Common myeloid progenitor, CD34-positive (primary cell): ENCODE results near the gene ARHGAP22.

Experiments used
- CTCF ChIA-PET: fragments of 350-600 bp; sonication (Branson Sonifier 250); formaldehyde crosslinking; loops from one replicate; lab custom pipeline; 2021; ENCODE audit warnings: antibody characterized with exemption; lab: Charles Lee
- POLR2A ChIA-PET: fragments of 350-600 bp; sonication (Branson Sonifier 250); formaldehyde crosslinking; loops from one replicate; lab custom pipeline; 2021; ENCODE audit warnings: antibody characterized with exemption; lab: Charles Lee
- DNase-seq, 3 donors: peaks; one replicate each; pipeline versions ENCODE4 v3.0.0 to v3.0.0-alpha.2; 2013
- H3K27ac ChIP-seq, 2 experiments: 1 replicate in 1 of 2; 2 replicates in 1 of 2; pipeline ENCODE4 v1.7.0; 2013; ENCODE audit warnings: inconsistent platforms in 2 of 2, low read length in 2 of 2, mild to moderate bottlenecking in 2 of 2, low read depth in 1 of 2, moderate library complexity in 1 of 2; ENCODE audit not compliant: severe bottlenecking in 2 of 2, insufficient read depth in 1 of 2, poor library complexity in 1 of 2
- H3K27me3 ChIP-seq, 5 experiments: replicated peaks in 2 of 5; 1 replicate in 3 of 5; 2 replicates in 2 of 5; pipeline versions ENCODE4 v1.6.1 to v1.7.0; 2013; ENCODE audit warnings: low read length in 4 of 5, mild to moderate bottlenecking in 2 of 5, moderate library complexity in 2 of 5, inconsistent platforms in 1 of 5; ENCODE audit not compliant: insufficient read depth in 5 of 5, control insufficient read depth in 4 of 5
- H3K36me3 ChIP-seq, 4 experiments: 1 replicate in 2 of 4; 2 replicates in 2 of 4; pipeline versions ENCODE4 v1.6.1 to v1.7.0; 2013; ENCODE audit warnings: low read length in 3 of 4, control low read depth in 1 of 4, mild to moderate bottlenecking in 1 of 4; ENCODE audit not compliant: control insufficient read depth in 4 of 4, insufficient read depth in 4 of 4
- H3K4me1 ChIP-seq, 4 experiments: 1 replicate in 3 of 4; 2 replicates in 1 of 4; pipeline versions ENCODE4 v1.6.1 to v1.7.1; 2013; ENCODE audit warnings: low read length in 3 of 4, mild to moderate bottlenecking in 3 of 4, control low read depth in 1 of 4, inconsistent platforms in 1 of 4, moderate library complexity in 1 of 4; ENCODE audit not compliant: control insufficient read depth in 4 of 4, insufficient read depth in 4 of 4; ENCODE audit errors: control extremely low read depth in 1 of 4
- H3K4me3 ChIP-seq, 7 experiments: 1 replicate in 4 of 7; 2 replicates in 3 of 7; pipeline versions ENCODE4 v1.5.1 to v1.7.0; 2013; ENCODE audit warnings: mild to moderate bottlenecking in 7 of 7, low read length in 6 of 7, moderate library complexity in 6 of 7, inconsistent platforms in 2 of 7, low read depth in 2 of 7, control low read depth in 1 of 7; ENCODE audit not compliant: insufficient read depth in 4 of 7, control insufficient read depth in 1 of 7; ENCODE audit errors: extremely low read depth in 1 of 7
- H3K9me3 ChIP-seq, 5 experiments: 1 replicate in 4 of 5; 2 replicates in 1 of 5; pipeline versions ENCODE4 v1.6.1 to v1.7.1; 2013; ENCODE audit warnings: low read length in 4 of 5, mild to moderate bottlenecking in 2 of 5, inconsistent platforms in 1 of 5, low read depth in 1 of 5, moderate library complexity in 1 of 5; ENCODE audit not compliant: control insufficient read depth in 4 of 5, insufficient read depth in 2 of 5; ENCODE audit errors: control extremely low read depth in 1 of 5
- WGBS: methylation state at CpG from one replicate; pipeline ENCODE4 v1.1.5; 2013; ENCODE audit not compliant: insufficient coverage; 5-methylcytosine and 5-hydroxymethylcytosine counted together

ARHGAP22 gene

GRCh38 chr10:48460182-48460581 lies 144.7 kb downstream of the ARHGAP22 start:
- Histone ChIP-seq H3K4me1 (peaks cover 0 to 98% (median 83%) of the 10 kb centered on the region in 4 experiments), H3K9me3 (peaks cover 0 to 4% (median 0%) of the 10 kb centered on the region in 5 experiments), H3K27ac (no peak overlapping the region), H3K4me3 (no peak overlapping the region), H3K36me3 (peaks cover 0 to 45% (median 18%) of the 10 kb centered on the region in 4 experiments), H3K27me3 (no peaks in the 10 kb centered on the region)
- peak in 1 of 3 donors; percentile 25 for DNase-seq
- ChIA-PET CTCF (interaction anchor here (1.1 to 12.0 kb wide), 8 partner anchors 9 to 96 kb away, joined by 3 to 158 read pairs (median 20); no protein-coding TSS in a partner anchor), POLR2A (interaction anchor here (2.0 kb wide), 1 partner anchor 10 kb away, joined by 10 read pairs; no protein-coding TSS in a partner anchor)
- 100% methylated on average over 1 of the region's 2 CpGs for WGBS

GRCh38 chr10:48459270-48460150 lies 145.4 kb downstream of the ARHGAP22 start:
- Histone ChIP-seq H3K27ac (peak overlapping the region in 1 of 2 experiments; percentile 63), H3K9me3 (peaks cover 0 to 4% (median 0%) of the 10 kb centered on the region in 5 experiments), H3K36me3 (peaks cover 0 to 47% (median 21%) of the 10 kb centered on the region in 4 experiments), H3K4me3 (peak overlapping the region in 4 of 7 experiments; percentile 9 to 29 (median 14)), H3K27me3 (no peaks in the 10 kb centered on the region), H3K4me1 (peaks cover 0 to 97% (median 80%) of the 10 kb centered on the region in 4 experiments)
- POLR2A ChIA-PET, result interaction anchor here (0.7 to 2.0 kb wide), 2 partner anchors 11 to 714 kb away, joined by 3 to 10 read pairs; no protein-coding TSS in a partner anchor
- CTCF ChIA-PET, result interaction anchor here (0.8 to 12.0 kb wide), 12 partner anchors 8 to 95 kb away, joined by 3 to 158 read pairs (median 6); no protein-coding TSS in a partner anchor
- peak; percentile 40 to 72 (median 69) for DNase-seq
- 54% methylated on average over 21 of the region's 23 CpGs for WGBS

GRCh38 chr10:48458662-48459048 lies 146.2 kb downstream of the ARHGAP22 start:
- peaks cover 2 to 53% (median 29%) of the 10 kb centered on the region in 4 experiments for H3K36me3 ChIP-seq
- ChIA-PET CTCF (interaction anchor here (1.1 to 12.0 kb wide), 9 partner anchors 9 to 60 kb away, joined by 3 to 158 read pairs (median 12); no protein-coding TSS in a partner anchor), POLR2A (no interaction called here)
- H3K27ac ChIP-seq, result peak overlapping the region; percentile 46 to 63
- H3K4me3 ChIP-seq, result no peak overlapping the region
- no peaks in the 10 kb centered on the region for H3K27me3 ChIP-seq
- no peak for DNase-seq
- WGBS, result 77% methylated on average over 6 of the region's 6 CpGs
- peaks cover 0 to 4% (median 0%) of the 10 kb centered on the region in 5 experiments for H3K9me3 ChIP-seq
- H3K4me1 ChIP-seq, result peaks cover 0 to 91% (median 72%) of the 10 kb centered on the region in 4 experiments

GRCh38 chr10:48457949-48458661 lies 146.8 kb downstream of the ARHGAP22 start:
- H3K36me3 ChIP-seq, result peaks cover 2 to 53% (median 33%) of the 10 kb centered on the region in 4 experiments
- H3K9me3 ChIP-seq, result peaks cover 0 to 4% (median 0%) of the 10 kb centered on the region in 5 experiments
- no peaks in the 10 kb centered on the region for H3K27me3 ChIP-seq
- H3K4me3 ChIP-seq, result no peak overlapping the region
- DNase-seq, result no peak
- peaks cover 0 to 87% (median 68%) of the 10 kb centered on the region in 4 experiments for H3K4me1 ChIP-seq
- ChIA-PET POLR2A (interaction anchor here (0.7 to 2.2 kb wide), 3 partner anchors 12 to 59 kb away, joined by 3 to 6 read pairs (median 4); no protein-coding TSS in a partner anchor), CTCF (interaction anchor here (1.1 to 12.0 kb wide), 9 partner anchors 9 to 61 kb away, joined by 3 to 158 read pairs (median 12); no protein-coding TSS in a partner anchor)
- 62% methylated on average over 5 of the region's 5 CpGs for WGBS
- peak overlapping the region; percentile 46 to 63 for H3K27ac ChIP-seq

DNA sequence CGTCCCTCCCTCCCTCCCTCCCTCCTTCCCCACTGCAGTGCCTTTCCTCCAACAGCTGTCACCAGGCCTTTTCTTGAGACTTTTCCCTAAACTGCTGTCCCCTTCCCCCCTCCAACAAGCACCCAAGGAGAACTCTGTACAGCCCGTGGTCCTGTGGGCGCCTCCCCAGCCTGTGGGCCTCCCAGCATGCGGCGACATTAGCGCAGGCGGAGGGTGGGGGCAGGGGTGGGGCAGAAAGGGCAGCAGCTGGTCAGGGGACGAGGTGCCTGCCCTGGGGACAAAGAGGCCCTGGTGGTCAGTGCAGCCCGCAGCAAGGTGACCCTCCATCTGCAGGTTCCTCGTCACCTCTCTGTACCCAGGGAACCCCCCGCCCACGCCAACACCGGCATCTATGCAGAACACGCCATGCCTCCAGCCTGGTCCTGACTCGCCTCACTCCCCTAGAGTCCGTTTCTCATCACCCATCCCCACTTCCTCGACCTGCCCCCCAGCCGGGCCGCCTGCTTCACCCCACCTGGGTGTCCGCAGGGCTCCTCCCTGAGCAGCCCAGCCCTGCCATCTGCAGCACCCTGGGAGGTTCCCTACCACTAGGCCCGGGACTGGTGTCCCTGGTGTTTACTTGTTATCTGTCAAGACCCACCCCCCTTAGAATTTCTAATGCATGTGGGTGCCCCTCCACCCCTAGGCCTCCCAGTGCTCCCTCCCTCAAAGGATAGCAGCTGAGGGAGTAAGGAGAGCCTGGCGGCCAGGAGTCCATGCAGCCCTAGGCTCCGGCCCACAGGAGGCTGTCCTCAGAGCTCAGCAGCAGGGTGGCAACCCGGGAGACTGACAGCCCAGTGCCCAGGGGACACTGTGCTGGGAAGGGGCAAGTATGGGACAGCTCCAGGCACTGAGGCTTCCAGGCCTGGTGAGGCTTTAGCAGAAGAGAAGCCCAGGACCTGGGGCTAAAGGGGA lies 147.8 kb downstream of the ARHGAP22 start:
- H3K27ac ChIP-seq, result peak overlapping the region in 1 of 2 experiments; percentile 70
- WGBS, result 48% methylated on average over 17 of the region's 24 CpGs
- H3K4me3 ChIP-seq, result peak overlapping the region in 4 of 7 experiments; percentile 11 to 49 (median 34)
- H3K9me3 ChIP-seq, result peaks cover 0 to 4% (median 0%) of the 10 kb centered on the region in 5 experiments
- CTCF ChIA-PET, result interaction anchor here (1.5 to 12.0 kb wide), 7 partner anchors 8 to 54 kb away, joined by 3 to 158 read pairs (median 8); no protein-coding TSS in a partner anchor
- POLR2A ChIA-PET, result interaction anchor here (1.4 to 2.2 kb wide), 2 partner anchors 11 to 13 kb away, joined by 3 to 6 read pairs; no protein-coding TSS in a partner anchor
- DNase-seq, result peak in 1 of 3 donors; percentile 29
- H3K4me1 ChIP-seq, result peaks cover 0 to 86% (median 63%) of the 10 kb centered on the region in 4 experiments
- no peaks in the 10 kb centered on the region for H3K27me3 ChIP-seq
- peaks cover 6 to 61% (median 39%) of the 10 kb centered on the region in 4 experiments for H3K36me3 ChIP-seq
